ENCODE measurements around the gene OLFM3.

The OLFM3 gene

DNA sequence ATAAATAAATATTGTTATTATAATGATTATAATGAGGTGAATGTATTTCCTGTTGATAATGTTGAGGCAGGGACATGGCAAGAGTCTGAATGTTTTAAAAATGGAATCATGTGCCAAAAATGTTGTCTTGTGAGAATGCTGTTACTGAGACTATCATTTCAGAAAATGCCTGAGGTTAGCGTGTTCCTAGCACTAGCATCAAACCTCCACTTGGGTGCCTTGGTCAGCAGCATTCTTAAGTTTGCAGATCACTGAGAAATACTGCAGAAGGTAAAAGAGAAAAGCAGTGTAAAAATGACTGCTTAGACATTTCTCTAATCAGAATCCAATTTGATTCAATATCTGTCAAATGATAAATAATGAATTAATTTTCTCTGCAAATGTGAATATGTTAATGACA, 50.8 kb downstream of the OLFM3 start:
- no peak for DNase-seq (ENCODE audit: low read depth)

GRCh38 chr1:101943237-101943636, 53.5 kb downstream of the OLFM3 start:
- no peak for DNase-seq (ENCODE audit: low read depth)

- no peak for DNase-seq (ENCODE audit: low read depth)
Observed at GRCh38 chr1:101942516-101943193, 54.1 kb downstream of the OLFM3 start.

DNA sequence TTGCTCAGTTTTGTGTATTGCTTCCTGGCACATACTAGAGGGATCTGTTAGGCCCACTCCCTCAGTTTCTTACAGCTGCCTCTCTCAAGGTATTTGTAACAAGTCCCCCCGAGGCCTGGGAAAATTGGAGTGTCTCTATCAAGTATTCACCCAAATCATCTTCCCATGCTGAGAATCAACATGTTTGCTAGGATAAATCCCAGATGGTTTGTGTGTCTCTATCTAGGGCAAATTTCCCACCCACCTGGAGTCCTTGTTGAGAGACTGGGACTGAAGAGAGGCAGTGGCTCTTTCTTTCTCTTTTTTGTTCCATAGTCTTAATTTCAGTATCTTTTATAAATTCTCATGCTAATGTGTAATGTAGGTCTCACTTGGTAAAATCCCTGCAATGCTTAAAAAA, 58.0 kb downstream of the OLFM3 start:
- DNase-seq (ENCODE audit: low read depth): no peak

DNA sequence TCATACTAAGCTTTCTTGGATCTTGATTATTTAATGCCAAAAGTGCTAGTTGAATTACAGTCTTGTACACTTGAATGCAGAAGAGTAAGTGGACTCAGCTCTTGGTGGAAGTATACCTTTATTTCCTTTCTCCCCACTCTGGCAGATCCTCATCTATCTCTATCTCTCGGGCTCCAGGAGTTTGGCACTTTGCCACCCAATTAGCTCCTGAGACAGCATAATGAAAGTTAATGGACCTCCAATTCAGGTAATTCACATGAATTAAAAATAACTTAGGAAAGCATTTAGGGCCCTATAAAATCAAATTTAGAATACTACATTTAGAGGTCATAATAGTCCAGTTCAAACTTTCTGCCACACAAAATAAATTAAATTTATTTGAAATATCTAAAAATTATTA, 67.4 kb downstream of the OLFM3 start:
- DNase-seq (ENCODE audit: low read depth): no peak

DNA sequence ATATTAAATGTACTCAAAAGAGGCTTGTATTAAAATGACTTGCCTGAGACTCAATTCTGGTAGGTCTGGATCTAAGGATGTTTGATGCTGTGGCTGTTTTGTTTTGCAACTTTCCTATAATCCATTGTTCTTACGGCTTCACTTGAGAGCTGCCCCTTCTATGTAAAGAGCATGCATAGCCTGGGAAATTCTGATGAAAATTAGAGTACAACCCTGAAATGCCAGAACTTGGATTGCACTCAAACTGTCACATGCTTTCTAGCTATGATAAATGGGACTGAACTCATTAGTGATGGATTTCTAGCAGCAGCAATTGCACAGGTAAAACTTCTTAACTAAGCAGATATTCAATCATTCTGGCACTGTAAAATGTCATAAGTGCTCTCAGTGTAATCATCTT, 67.9 kb downstream of the OLFM3 start:
- DNase-seq (ENCODE audit: low read depth): no peak

GRCh38 chr1:101924700-101925099, 72.0 kb downstream of the OLFM3 start:
- no peak for DNase-seq (ENCODE audit: low read depth)

- DNase-seq (ENCODE audit: low read depth): no peak
Observed at GRCh38 chr1:101920577-101920976, 76.1 kb downstream of the OLFM3 start.

- no peak for DNase-seq (ENCODE audit: low read depth)
Observed at GRCh38 chr1:101918277-101918676, 78.4 kb downstream of the OLFM3 start.

GRCh38 chr1:101915597-101915996, 81.1 kb downstream of the OLFM3 start:
- DNase-seq (ENCODE audit: low read depth): no peak

DNA sequence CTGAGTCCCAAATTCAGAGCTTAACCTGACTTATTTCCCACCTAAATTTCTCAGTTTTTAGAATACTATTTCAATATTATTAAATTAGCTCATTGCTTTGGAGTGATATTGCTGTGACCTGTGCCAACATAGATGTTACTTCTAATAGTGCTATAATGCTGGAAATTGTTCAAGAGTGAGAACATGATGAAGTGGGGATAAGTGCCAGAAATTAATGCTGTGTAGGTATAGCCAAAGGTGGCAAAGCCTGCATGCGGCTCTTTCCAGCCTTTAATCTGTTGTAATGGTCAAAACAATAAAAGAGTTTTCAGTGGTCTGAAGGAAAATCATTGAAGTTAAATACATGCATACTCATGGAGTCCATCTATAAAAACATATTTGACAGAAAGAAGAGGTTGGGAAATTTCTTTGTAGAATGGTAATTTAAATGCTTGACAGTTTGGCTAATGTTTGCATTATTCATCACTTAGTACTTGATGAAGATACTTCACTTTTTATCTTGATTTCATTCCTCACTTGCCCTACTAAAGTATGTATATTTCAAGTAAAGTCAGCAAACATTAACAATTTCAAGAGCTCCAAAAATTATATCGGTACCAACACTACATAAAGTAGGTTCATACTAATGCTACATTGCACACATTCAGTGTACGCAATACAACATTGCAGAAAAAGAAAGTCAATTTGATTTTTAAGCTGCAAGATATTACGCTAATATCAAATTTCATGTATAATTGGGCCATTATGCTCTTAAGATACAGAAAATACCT, 82.1 kb downstream of the OLFM3 start:
- DNase-seq (ENCODE audit: low read depth): no peak

DNA sequence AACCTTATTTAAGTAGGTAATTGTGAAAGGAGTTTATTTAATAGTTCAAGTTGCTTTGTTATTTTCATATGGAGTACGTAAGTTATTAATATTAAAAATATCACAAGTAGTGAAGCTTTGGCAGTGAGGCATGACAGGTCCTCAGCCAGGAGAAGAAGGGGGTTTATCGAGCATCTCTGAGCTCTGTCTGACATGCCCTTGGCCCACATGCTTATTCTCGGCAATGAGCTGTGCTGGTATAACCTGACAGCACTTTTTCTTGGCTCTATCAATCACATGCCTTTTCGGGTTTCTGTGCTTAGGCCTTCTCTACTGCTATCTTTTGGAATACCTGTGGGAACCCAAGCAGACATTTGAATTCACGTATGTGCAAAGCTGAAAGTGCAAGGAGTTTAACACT, 84.8 kb downstream of the OLFM3 start:
- DNase-seq (ENCODE audit: low read depth): no peak

- DNase-seq (ENCODE audit: low read depth): no peak
Observed at GRCh38 chr1:101908980-101909379, 87.7 kb downstream of the OLFM3 start.

DNA sequence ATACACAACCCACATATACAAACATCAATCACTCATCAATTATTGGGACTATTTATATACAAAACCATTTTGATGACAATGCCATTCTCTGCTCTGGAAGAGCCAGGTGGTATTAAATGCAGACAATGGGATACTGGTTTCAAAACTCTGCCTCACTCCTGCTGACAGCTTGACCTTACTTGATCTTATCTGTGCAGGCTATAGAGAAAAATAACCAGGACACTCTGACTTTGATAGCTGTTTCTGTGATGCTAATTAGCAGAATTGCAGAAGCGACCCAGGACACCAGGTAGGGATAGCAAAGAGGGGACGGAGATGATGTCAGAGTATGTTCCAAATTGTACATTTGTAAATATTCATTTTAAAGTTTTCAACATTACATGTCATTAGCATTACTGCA, 89.5 kb downstream of the OLFM3 start:
- no peak for DNase-seq (ENCODE audit: low read depth)

DNA sequence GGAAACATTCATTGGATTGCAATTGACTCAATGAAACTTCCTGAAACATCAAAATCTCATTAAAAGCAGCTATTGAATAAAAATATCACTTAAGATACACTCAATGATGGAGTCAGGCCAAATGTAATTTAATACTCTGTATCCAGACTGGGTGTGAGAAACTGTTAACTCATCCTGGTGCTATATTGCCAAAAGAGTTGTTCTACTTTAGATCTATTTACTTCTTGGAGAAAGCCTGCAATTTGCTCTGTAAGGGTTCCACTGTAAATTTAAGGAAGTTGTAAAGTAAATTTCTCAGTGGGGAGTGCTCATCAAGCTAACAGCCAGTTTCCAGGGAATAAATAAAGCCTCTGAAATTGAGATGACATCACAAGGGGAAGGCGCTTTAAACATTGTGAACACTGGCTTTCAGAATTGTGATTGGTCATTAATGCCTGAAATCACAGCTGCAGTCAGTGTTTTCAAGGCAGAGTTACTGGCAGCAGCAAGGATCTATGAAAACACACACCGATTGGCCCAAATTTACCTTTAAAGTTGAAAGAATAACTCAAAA, 91.4 kb downstream of the OLFM3 start:
- no peak for DNase-seq (ENCODE audit: low read depth)

DNA sequence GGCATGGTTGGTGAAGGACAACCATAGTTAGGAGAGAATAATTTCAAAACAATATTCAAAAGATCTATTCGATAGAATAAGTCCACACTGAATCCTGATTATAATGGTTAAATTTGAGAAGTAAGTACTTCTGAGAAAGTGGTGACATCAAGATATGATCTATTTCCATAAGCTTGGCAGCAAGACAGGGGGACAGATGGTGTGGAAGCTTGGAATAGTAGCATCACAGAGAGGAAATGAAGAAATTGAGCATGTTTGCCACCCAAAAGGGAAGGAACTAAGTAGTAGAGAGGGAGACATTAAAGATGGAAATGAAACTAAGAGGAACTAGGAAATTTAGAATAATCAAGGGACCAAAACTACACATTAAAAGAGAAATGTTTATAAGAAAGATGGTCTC, 94.5 kb downstream of the OLFM3 start:
- DNase-seq (ENCODE audit: low read depth): no peak

DNA sequence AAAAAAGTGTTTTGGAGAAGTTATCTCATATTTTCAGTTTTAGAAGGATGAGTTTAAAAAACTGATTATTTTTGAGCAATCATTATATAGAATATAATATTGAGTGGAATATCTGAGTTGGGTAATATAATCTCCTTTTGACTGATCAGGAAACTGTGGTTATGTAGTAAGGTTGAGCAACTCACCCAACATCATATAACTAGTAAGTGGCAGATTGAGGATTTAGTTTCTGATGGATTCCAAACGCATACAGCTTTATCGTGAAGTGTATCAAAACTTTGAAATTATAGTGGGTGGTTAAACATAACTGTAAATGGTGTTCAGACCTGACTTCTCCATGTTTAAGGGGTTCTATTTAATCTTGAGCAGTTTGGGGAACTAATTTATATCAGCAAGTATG, 98.6 kb downstream of the OLFM3 start:
- no peak for DNase-seq (ENCODE audit: low read depth)

DNA sequence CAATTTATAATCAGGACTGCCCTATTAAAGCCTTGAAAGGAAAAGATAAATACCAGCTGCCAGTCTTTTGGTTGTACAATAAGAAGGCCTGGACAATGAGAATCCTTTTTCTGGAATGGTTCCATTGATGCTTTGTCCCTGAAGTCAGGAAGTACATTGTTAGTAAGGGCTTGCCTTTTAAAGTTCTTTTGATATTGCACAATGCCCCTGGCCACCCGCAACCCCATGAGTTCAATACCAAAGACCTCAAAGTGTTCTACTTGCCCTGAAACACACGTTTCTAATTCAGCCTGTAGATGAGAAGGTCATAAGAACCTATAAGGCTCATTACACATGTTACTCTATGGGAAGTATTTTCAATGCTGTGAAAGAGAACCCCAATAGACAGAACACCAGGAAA, 112.1 kb downstream of the OLFM3 start:
- no peak for DNase-seq (ENCODE audit: low read depth)

DNA sequence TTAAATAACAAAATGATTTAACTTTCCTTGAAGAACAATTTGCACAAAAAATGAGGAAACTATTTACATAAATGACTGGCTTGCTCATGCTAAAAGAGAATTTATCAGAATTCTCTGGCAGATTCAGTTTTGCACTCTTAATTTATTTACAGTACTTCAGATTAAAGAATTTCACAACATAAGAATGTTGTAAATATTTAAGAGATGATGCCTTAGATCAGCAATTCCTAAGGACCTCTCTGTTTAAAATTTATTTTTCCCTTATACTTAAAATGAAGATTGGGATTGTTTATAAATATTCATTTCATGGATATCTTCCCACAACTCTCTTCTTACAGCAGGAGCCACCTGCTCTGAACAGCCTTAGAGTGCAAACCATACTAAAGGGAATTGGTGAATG, 120.8 kb downstream of the OLFM3 start:
- DNase-seq (ENCODE audit: low read depth): no peak

DNA sequence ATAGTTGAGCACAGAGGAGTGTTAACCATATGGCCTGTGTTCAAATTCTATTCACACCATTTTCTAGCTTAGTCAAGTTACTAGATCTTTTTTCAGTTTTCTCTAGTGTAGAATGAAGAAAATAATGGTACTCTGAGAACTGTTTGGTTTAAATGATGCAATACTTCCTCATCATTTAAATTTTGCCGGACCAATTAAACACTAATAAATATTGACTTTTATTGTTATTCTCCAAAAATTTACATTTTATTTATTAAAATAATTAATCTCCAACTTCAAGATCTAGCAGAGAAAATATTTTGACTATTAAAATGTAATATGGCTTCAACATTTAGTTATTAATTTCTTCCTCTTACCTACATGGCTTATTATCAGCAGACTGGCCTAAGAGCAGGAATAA, 123.1 kb downstream of the OLFM3 start:
- DNase-seq (ENCODE audit: low read depth): no peak

DNA sequence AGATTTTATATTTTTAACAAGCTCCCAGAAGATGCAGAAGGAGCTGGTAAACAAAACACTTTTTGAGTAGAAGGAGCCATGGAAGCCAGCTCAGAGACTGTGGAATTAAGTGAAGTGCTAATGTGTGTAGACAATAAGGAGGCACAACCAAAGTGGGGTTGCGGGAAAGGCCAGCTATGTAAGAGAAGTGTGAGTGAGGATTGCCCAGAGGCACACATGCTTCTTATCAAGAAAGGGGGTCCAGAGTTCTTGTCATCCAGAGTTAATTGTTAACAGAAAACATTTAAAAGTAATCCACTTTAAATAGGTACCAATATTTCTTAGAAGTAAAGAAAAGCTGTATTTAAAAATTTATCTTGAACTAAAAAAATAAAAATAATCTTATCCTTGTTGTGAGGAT, 136.8 kb downstream of the OLFM3 start:
- no peak for DNase-seq (ENCODE audit: low read depth)

DNA sequence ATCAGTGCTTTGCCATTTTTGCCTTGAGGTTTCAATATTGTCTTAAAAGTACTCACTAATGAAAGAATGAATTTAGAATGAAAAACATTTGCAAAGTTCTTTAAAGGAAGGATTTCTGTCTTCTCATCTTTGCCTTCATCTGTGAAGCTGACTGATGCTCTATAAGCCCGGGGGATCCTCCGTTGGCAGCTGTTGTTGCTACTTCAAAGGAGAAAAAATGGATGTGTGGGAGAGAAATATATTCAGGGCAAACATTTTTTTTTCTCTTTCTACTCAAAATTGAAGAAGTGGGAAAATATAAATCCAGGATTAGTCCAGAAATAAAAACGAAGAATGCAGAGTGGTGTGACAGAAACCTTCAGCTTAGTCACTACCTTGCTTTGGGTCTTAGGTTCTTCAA, 142.5 kb downstream of the OLFM3 start:
- DNase-seq (ENCODE audit: low read depth): no peak

- DNase-seq (ENCODE audit: low read depth): no peak
Observed at GRCh38 chr1:101852936-101853335, 143.8 kb downstream of the OLFM3 start.

DNA sequence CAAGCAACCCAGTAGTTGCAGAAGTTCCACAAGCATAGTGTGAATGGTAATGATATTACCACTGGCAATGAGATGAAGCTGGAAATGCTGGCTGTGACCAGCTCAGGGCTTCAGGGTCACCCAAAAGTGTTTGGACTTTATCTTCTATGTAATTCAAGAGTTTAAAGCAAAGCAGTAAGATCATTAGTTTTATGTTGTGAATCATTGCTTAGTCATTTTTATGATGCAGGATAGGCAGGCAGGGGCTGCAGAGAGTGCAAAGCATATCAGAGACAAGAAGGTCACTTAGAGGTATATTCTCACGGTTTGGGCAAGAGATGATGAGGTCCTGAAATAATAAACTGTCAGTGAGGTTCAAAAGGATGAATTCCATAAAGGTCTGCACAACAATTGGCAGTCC, 147.4 kb downstream of the OLFM3 start:
- no peak for DNase-seq (ENCODE audit: low read depth)
